Type B pancreatic cell (in vitro differentiated cells): ENCODE measurements around the gene PKD1. TPM values are rescaled to one million over a fixed set of nuclear protein-coding genes. Genes with fewer than 3 reads are reported as not detected.

Experiments
- DNase-seq: peaks from one replicate; pipeline ENCODE4 v3.0.0; 2021; ENCODE audit warnings: mixed read lengths; ENCODE audit not compliant: unreplicated experiment; ENCODE audit errors: extremely low spot score
- H3K27ac Mint-ChIP-seq: 2 replicates; pipeline ENCODE4 v1.8.0; 2021; ENCODE audit warnings: mild to moderate bottlenecking, mixed read lengths
- H3K27me3 Mint-ChIP-seq: 2 replicates; pipeline ENCODE4 v1.8.0; 2021; ENCODE audit warnings: mixed read lengths
- H3K36me3 Mint-ChIP-seq: 2 replicates; pipeline ENCODE4 v1.8.0; 2021; ENCODE audit warnings: mixed read lengths
- H3K4me1 Mint-ChIP-seq: one replicate; pipeline ENCODE4 v1.8.0; 2021; ENCODE audit warnings: mixed read lengths; ENCODE audit not compliant: unreplicated experiment
- H3K4me3 Mint-ChIP-seq: 2 replicates; pipeline ENCODE4 v1.8.0; 2021; ENCODE audit warnings: mild to moderate bottlenecking, mixed read lengths
- H3K9me3 Mint-ChIP-seq: 2 replicates; pipeline ENCODE4 v1.8.0; 2021; ENCODE audit warnings: mixed read lengths
- CTCF ChIP-seq: fragments of 200-600 bp; sonication (generic); conservative IDR thresholded peaks from 2 replicates; pipeline ENCODE4 v1.5.0; 2021; ENCODE audit warnings: antibody characterized with exemption, mild to moderate bottlenecking
- total RNA-seq: library from RNA; stranded (reverse); gene quantifications from 2 replicates; pipeline ENCODE4 v1.2.1, GENCODE V29; 2021; ENCODE audit warnings: low replicate concordance

The PKD1 gene
- total RNA-seq, 1 donor from 2014 or later = 131 TPM

- Mint-ChIP-seq H3K36me3 (no peaks in the 10 kb centered on the region), H3K27me3 (no peaks in the 10 kb centered on the region), H3K9me3 (no peaks in the 10 kb centered on the region), H3K27ac (no peak overlapping the region), H3K4me1 (peaks cover 15% of the 10 kb centered on the region), H3K4me3 (peak overlapping the region; percentile 65)
- no peak for DNase-seq
- TF ChIP-seq CTCF = peak; percentile 21
These were observed 13.3 kb upstream of the PKD1 start for GRCh38 chr16:2148714-2149629.

GRCh38 chr16:2147981-2148671 lies 12.4 kb upstream of the PKD1 start, which contains the start of gene RAB26:
TSS of gene RAB26 (plus strand) at chr16:2148625. CDS start at chr16:2148784, 159 bp downstream.
- Mint-ChIP-seq H3K4me1 (peaks cover 11% of the 10 kb centered on the region), H3K4me3 (peak within 1 kb of the TSS; percentile 65), H3K27ac (no peak within 1 kb of the TSS), H3K27me3 (no peaks in the 10 kb centered on the region), H3K9me3 (no peaks in the 10 kb centered on the region), H3K36me3 (no peaks in the 10 kb centered on the region)
- TF ChIP-seq CTCF = no peak
- no peak for DNase-seq

- Mint-ChIP-seq H3K27me3 (no peaks in the 10 kb centered on the region), H3K9me3 (no peaks in the 10 kb centered on the region), H3K27ac (no peak overlapping the region), H3K4me1 (peaks cover 11% of the 10 kb centered on the region), H3K4me3 (peak overlapping the region; percentile 55), H3K36me3 (no peaks in the 10 kb centered on the region)
- DNase-seq = no peak
- TF ChIP-seq CTCF = no peak
These were observed 11.7 kb upstream of the PKD1 start for GRCh38 chr16:2147378-2147777.

- H3K9me3 Mint-ChIP-seq = no peaks in the 10 kb centered on the region
- H3K27ac Mint-ChIP-seq = peak overlapping the region; percentile 13
- DNase-seq = no peak
- no peaks in the 10 kb centered on the region for H3K36me3 Mint-ChIP-seq
- no peaks in the 10 kb centered on the region for H3K27me3 Mint-ChIP-seq
- H3K4me1 Mint-ChIP-seq = peaks cover 5% of the 10 kb centered on the region
- H3K4me3 Mint-ChIP-seq = no peak overlapping the region
- no peak for TF ChIP-seq CTCF
These were observed 10.1 kb upstream of the PKD1 start for GRCh38 chr16:2145843-2146242.

GRCh38 chr16:2143878-2144485 lies 8.3 kb upstream of the PKD1 start:
- peaks cover 10% of the 10 kb centered on the region for H3K4me1 Mint-ChIP-seq
- DNase-seq = no peak
- H3K27me3 Mint-ChIP-seq = no peaks in the 10 kb centered on the region
- H3K36me3 Mint-ChIP-seq = no peaks in the 10 kb centered on the region
- H3K27ac Mint-ChIP-seq = no peak overlapping the region
- TF ChIP-seq CTCF = no peak
- H3K4me3 Mint-ChIP-seq = no peak overlapping the region
- H3K9me3 Mint-ChIP-seq = no peaks in the 10 kb centered on the region
